A673 (cell line): ENCODE measurements around the gene UBL5. TPM values are rescaled to one million over a fixed set of nuclear protein-coding genes. Genes with fewer than 3 reads are reported as not detected.

Source experiments
- BruUV-seq: library from RNA; stranded (reverse); fragments of 400-500 nt; replicated peaks from 2 replicates; lab custom pipeline; 2021; lab: Mats Ljungman, UMichigan
- CTCF ChIA-PET: fragments of 300-600 bp; sonication (Branson Sonifier 250); formaldehyde crosslinking; loops from one replicate; lab custom pipeline; 2022; ENCODE audit warnings: antibody characterized with exemption; lab: Charles Lee
- POLR2A ChIA-PET: fragments of 300-600 bp; sonication (Branson Sonifier 250); formaldehyde crosslinking; loops from one replicate; lab custom pipeline; 2022; ENCODE audit warnings: antibody characterized with exemption; ENCODE audit not compliant: low non-redundant PET; lab: Charles Lee
- DNase-seq: peaks from one replicate; pipeline ENCODE4 v3.0.0-alpha.2; 2015; ENCODE audit warnings: low spot score
- H3K27ac ChIP-seq: fragments of 200-600 bp; sonication (generic); 2 replicates; pipeline ENCODE4 v1.5.1; 2016; ENCODE audit warnings: mixed run types, low read depth, mild to moderate bottlenecking, mixed read lengths, antibody characterized with exemption, low read length; ENCODE audit not compliant: poor library complexity, severe bottlenecking
- H3K27me3 ChIP-seq: fragments of 200-600 bp; sonication (generic); replicated peaks from 2 replicates; pipeline ENCODE4 v1.6.1; 2017; ENCODE audit warnings: mixed run types, low read depth, mild to moderate bottlenecking, mixed read lengths, antibody characterized with exemption, low read length; ENCODE audit not compliant: insufficient read depth, poor library complexity
- H3K36me3 ChIP-seq: fragments of 200-600 bp; sonication (generic); 2 replicates; pipeline ENCODE4 v1.6.1; 2016; ENCODE audit warnings: mixed run types, mild to moderate bottlenecking, mixed read lengths, antibody characterized with exemption, low read length; ENCODE audit not compliant: insufficient read depth, poor library complexity, severe bottlenecking
- H3K4me1 ChIP-seq: fragments of 200-600 bp; sonication (generic); 2 replicates; pipeline ENCODE4 v1.6.1; 2017; ENCODE audit warnings: mixed run types, mild to moderate bottlenecking, mixed read lengths, antibody characterized with exemption, low read length; ENCODE audit not compliant: insufficient read depth, poor library complexity, severe bottlenecking
- H3K4me3 ChIP-seq: fragments of 200-600 bp; sonication (generic); 2 replicates; pipeline ENCODE4 v1.5.1; 2016; ENCODE audit warnings: low read depth, mixed run types, mild to moderate bottlenecking, mixed read lengths, low read length; ENCODE audit not compliant: poor library complexity, severe bottlenecking
- H3K9me3 ChIP-seq: fragments of 200-600 bp; sonication (generic); 2 replicates; pipeline ENCODE4 v1.6.1; 2016; ENCODE audit warnings: mixed run types, low read depth, mild to moderate bottlenecking, mixed read lengths, antibody characterized with exemption, low read length; ENCODE audit not compliant: poor library complexity, severe bottlenecking
- CTCF ChIP-seq: fragments of 300-800, 200-600 bp; sonication (generic); conservative IDR thresholded peaks from 2 replicates; pipeline ENCODE4 v1.5.1; 2017; ENCODE audit warnings: low read depth, mild to moderate bottlenecking, antibody characterized with exemption, low read length, moderate library complexity, mixed read lengths
- EZH2 ChIP-seq: fragments of 200-600 bp; sonication (generic); IDR thresholded peaks from 2 replicates; pipeline ENCODE4 v1.6.1; 2017; ENCODE audit warnings: borderline replicate concordance, low read depth, mild to moderate bottlenecking, mixed read lengths, antibody characterized with exemption, low read length; ENCODE audit not compliant: poor library complexity, severe bottlenecking
- intact Hi-C: fragments of 100-400 bp; cut with micrococcal nuclease; formaldehyde crosslinking; loops from one replicate; pipeline ENCODE4 v1.10.0; 2022; ENCODE audit not compliant: unreplicated experiment
- total RNA-seq: library from RNA; stranded (reverse); gene quantifications from 2 replicates; pipeline ENCODE4 v1.2.3, GENCODE V29; 2021

UBL5 gene
- total RNA-seq, 1 experiment from 2014 or later, result 383 TPM

- TF ChIP-seq CTCF (no peak), EZH2 (no peak)
- intact Hi-C loops, result loop anchor here (2.0 kb wide), 2 partner anchors 487 to 661 kb away; no protein-coding TSS in a partner anchor
- H3K4me3 ChIP-seq, result no peak overlapping the region
- no TSS peak for BruUV-seq
- POLR2A ChIA-PET, result interaction anchor here (0.6 kb wide), 1 partner anchor 1736 kb away, joined by 8 read pairs; no protein-coding TSS in a partner anchor
- no peaks in the 10 kb centered on the region for H3K4me1 ChIP-seq
- no peak for DNase-seq
- no peaks in the 10 kb centered on the region for H3K36me3 ChIP-seq
- no peak overlapping the region for H3K27ac ChIP-seq
- no peaks in the 10 kb centered on the region for H3K9me3 ChIP-seq
- H3K27me3 ChIP-seq, result no peaks in the 10 kb centered on the region
- CTCF ChIA-PET, result interaction anchor here (0.7 kb wide), 1 partner anchor 172 kb away, joined by 4 read pairs; no protein-coding TSS in a partner anchor
Observed at GRCh38 chr19:9797871-9798270, 29.8 kb upstream of the UBL5 start.

- no peaks in the 10 kb centered on the region for H3K9me3 ChIP-seq
- CTCF ChIA-PET, result interaction anchor here (0.7 kb wide), 1 partner anchor 25 kb away, joined by 3 read pairs; no protein-coding TSS in a partner anchor
- no peak for DNase-seq
- no peaks in the 10 kb centered on the region for H3K27me3 ChIP-seq
- no peak overlapping the region for H3K27ac ChIP-seq
- BruUV-seq, result no TSS peak
- H3K4me1 ChIP-seq, result no peaks in the 10 kb centered on the region
- H3K4me3 ChIP-seq, result no peak overlapping the region
- POLR2A ChIA-PET, result no interaction called here
- intact Hi-C loops, result no loop called here
- TF ChIP-seq EZH2 (no peak), CTCF (no peak)
- no peaks in the 10 kb centered on the region for H3K36me3 ChIP-seq
Observed at GRCh38 chr19:9799162-9799561, 28.6 kb upstream of the UBL5 start.

GRCh38 chr19:9801976-9802375 lies 25.7 kb upstream of the UBL5 start:
- POLR2A ChIA-PET, result no interaction called here
- TF ChIP-seq CTCF (no peak), EZH2 (no peak)
- DNase-seq, result no peak
- no peaks in the 10 kb centered on the region for H3K27me3 ChIP-seq
- CTCF ChIA-PET, result no interaction called here
- no peak overlapping the region for H3K4me3 ChIP-seq
- no peaks in the 10 kb centered on the region for H3K4me1 ChIP-seq
- intact Hi-C loops, result no loop called here
- H3K27ac ChIP-seq, result no peak overlapping the region
- no TSS peak for BruUV-seq
- H3K36me3 ChIP-seq, result no peaks in the 10 kb centered on the region
- no peaks in the 10 kb centered on the region for H3K9me3 ChIP-seq
